H1 (cell line): ENCODE results near the gene PCSK4. TPM values are rescaled to one million over a fixed set of nuclear protein-coding genes. Genes with fewer than 3 reads are reported as not detected.

ENCODE experiments used
- CHD7 ChIP-seq: fragments of 300-600 bp; sonication (generic); IDR thresholded peaks from 2 replicates; pipeline ENCODE4 v1.7.1; 2012; ENCODE audit warnings: low read length, moderate library complexity, mild to moderate bottlenecking, inconsistent platforms; ENCODE audit not compliant: insufficient replicate concordance
- JUND ChIP-seq: IDR thresholded peaks from 2 replicates; pipeline ENCODE4 v1.6.1; 2011; ENCODE audit warnings: mild to moderate bottlenecking, improper control_type of control experiment, low read length
- ZNF274 ChIP-seq: IDR thresholded peaks from 2 replicates; pipeline ENCODE4 v1.7.0; 2012; ENCODE audit warnings: low read length, borderline replicate concordance; ENCODE audit errors: extremely low read depth
- polyA plus RNA-seq, 7 experiments: library from polyadenylated mRNA; depleted of rRNA in 3 of 7; stranded (reverse) in 5 of 7; unstranded in 2 of 7; fragments of >200 nt in 5 of 7; fragments of 200-250 nt in 2 of 7; gene quantifications; 1 replicate in 5 of 7; 2 replicates in 1 of 7; 4 replicates in 1 of 7; pipeline versions ENCODE4 v1.2.1 to v1.2.3, GENCODE V29; 2011 to 2013; ENCODE audit warnings: missing spikeins in 2 of 7, mixed read lengths in 2 of 7
- total RNA-seq: library from RNA; stranded (reverse); fragmentation: NEBNext Ultra II Directional; extraction: Animal tissue kit (Norgen Biotek cat#: 25700); gene quantifications from 2 replicates; pipeline ENCODE4 v1.2.1, GENCODE V29; 2021

PCSK4 gene
- total and polyA plus RNA-seq, 2 of the 8 experiments (the other 6 are each of a cell fraction or from before 2014, with no cell fraction given): 9.8 to 10.7 TPM

- TF ChIP-seq CHD7 (no peak), JUND (no peak), ZNF274 (no peak)
Measured at GRCh38 chr19:1531587-1531986, 41.4 kb upstream of the PCSK4 start (continued).
